SK-N-SH (cell line): Measurements from ENCODE around the gene RAC3. TPM values are rescaled to one million over a fixed set of nuclear protein-coding genes. Genes with fewer than 3 reads are reported as not detected.

ENCODE experiments used
- CTCF ChIA-PET: fragments of 300-600, 350-600 bp; formaldehyde crosslinking; extraction: SDS; loops from one replicate; lab custom pipeline; 2021; lab: Yijun Ruan, JAX
- POLR2A ChIA-PET: fragments of 350-600 bp; sonication (Branson Sonifier 250); formaldehyde crosslinking; extraction: SDS; loops from one replicate; lab custom pipeline; 2020; ENCODE audit warnings: antibody characterized with exemption, inconsistent platforms; lab: Yijun Ruan, JAX
- DNase-seq: peaks from one replicate; pipeline ENCODE4 v3.0.0; 2012
- H2AFZ ChIP-seq: fragments of 200-600 bp; sonication (generic); 2 replicates; pipeline ENCODE4 v1.8.1; 2016; ENCODE audit warnings: antibody characterized with exemption, mild to moderate bottlenecking, low read depth
- H3F3A ChIP-seq: fragments of 200-600 bp; sonication (generic); replicated peaks from 2 replicates; pipeline ENCODE3; 2016; ENCODE audit warnings: antibody characterized with exemption, mild to moderate bottlenecking; ENCODE audit not compliant: insufficient read depth
- H3K27ac ChIP-seq, 2 experiments: fragments of 200-500 bp in 1 of 2; fragments of 200-600 bp in 1 of 2; sonication (Bioruptor generic) in 1 of 2; sonication (generic), shearing (Covaris generic) in 1 of 2; 2 replicates each; pipeline versions ENCODE4 v1.5.1 to v1.6.1; 2014 to 2016; ENCODE audit warnings: low read depth in 2 of 2, inconsistent platforms in 1 of 2, low read length in 1 of 2, mild to moderate bottlenecking in 1 of 2, mixed read lengths in 1 of 2
- H3K27me3 ChIP-seq: fragments of 200-600 bp; sonication (generic), shearing (Covaris generic); 2 replicates; pipeline ENCODE4 v1.6.1; 2016; ENCODE audit warnings: mixed run types; ENCODE audit not compliant: insufficient read depth
- H3K36me3 ChIP-seq, 2 experiments: fragments of 200-500 bp in 1 of 2; fragments of 200-600 bp in 1 of 2; sonication (Bioruptor generic) in 1 of 2; sonication (generic) in 1 of 2; replicated peaks in 1 of 2; 2 replicates each; pipeline versions ENCODE3 to v1.5.1; 2014 to 2016; ENCODE audit warnings: low read length in 1 of 2, mild to moderate bottlenecking in 1 of 2; ENCODE audit not compliant: insufficient read depth in 2 of 2, control insufficient read depth in 1 of 2
- H3K4me1 ChIP-seq, 2 experiments: fragments of 200-500 bp in 1 of 2; fragments of 200-600 bp in 1 of 2; sonication (Bioruptor generic) in 1 of 2; sonication (generic), shearing (Covaris generic) in 1 of 2; 2 replicates each; pipeline versions ENCODE4 v1.5.1 to v1.6.1; 2014 to 2016; ENCODE audit warnings: low read depth in 1 of 2, low read length in 1 of 2, mixed run types in 1 of 2; ENCODE audit not compliant: insufficient read depth in 2 of 2, control insufficient read depth in 1 of 2
- H3K4me2 ChIP-seq: fragments of 200-600 bp; sonication (generic), shearing (Covaris generic); 2 replicates; pipeline ENCODE4 v1.6.1; 2017; ENCODE audit warnings: mixed run types
- H3K4me3 ChIP-seq, 2 experiments: fragments of 200-500 bp in 1 of 2; fragments of 200-600 bp in 1 of 2; sonication (Bioruptor generic) in 1 of 2; sonication (generic), shearing (Covaris generic) in 1 of 2; 2 replicates each; pipeline versions ENCODE4 v1.5.1 to v1.8.1; 2014 to 2016; ENCODE audit warnings: low read depth in 2 of 2, inconsistent platforms in 1 of 2, low read length in 1 of 2, mild to moderate bottlenecking in 1 of 2, mixed read lengths in 1 of 2, moderate library complexity in 1 of 2
- H3K79me2 ChIP-seq: fragments of 200-600 bp; sonication (generic); 2 replicates; pipeline ENCODE4 v1.8.1; 2017; ENCODE audit warnings: mild to moderate bottlenecking; ENCODE audit not compliant: insufficient read depth
- H3K9ac ChIP-seq: fragments of 200-600 bp; sonication (generic); 2 replicates; pipeline ENCODE4 v1.6.1; 2017; ENCODE audit warnings: mixed run types
- H3K9me2 ChIP-seq: fragments of 200-600 bp; sonication (generic); 2 replicates; pipeline ENCODE4 v1.6.1; 2017; ENCODE audit warnings: mixed run types
- H3K9me3 ChIP-seq: fragments of 200-600 bp; sonication (generic); 2 replicates; pipeline ENCODE4 v1.6.1; 2017; ENCODE audit warnings: mixed run types, mild to moderate bottlenecking, moderate library complexity
- H4K20me1 ChIP-seq: fragments of 200-600 bp; sonication (generic); 2 replicates; pipeline ENCODE4 v1.6.1; 2017; ENCODE audit warnings: mild to moderate bottlenecking, mixed run types; ENCODE audit not compliant: insufficient read depth
- CHD2 ChIP-seq: fragments of 150-350 bp; IDR thresholded peaks from 2 replicates; pipeline ENCODE4 v1.6.1; 2018; ENCODE audit warnings: low read length; ENCODE audit not compliant: partially characterized antibody
- ELF1 ChIP-seq: IDR thresholded peaks from 2 replicates; pipeline ENCODE4 v1.4.0; 2012
- EZH2phosphoT487 ChIP-seq: fragments of 200-600 bp; sonication (generic); IDR thresholded peaks from 2 replicates; pipeline ENCODE4 v1.6.1; 2017; ENCODE audit warnings: low read depth, mixed run types, mild to moderate bottlenecking, antibody characterized with exemption, moderate library complexity, borderline replicate concordance
- FOSL2 ChIP-seq: IDR thresholded peaks from 2 replicates; pipeline ENCODE4 v1.4.0; 2012; ENCODE audit warnings: low read depth, mild to moderate bottlenecking, moderate library complexity, borderline replicate concordance
- FOXJ3 ChIP-seq: sonication (generic); formaldehyde crosslinking; IDR thresholded peaks from 2 replicates; pipeline ENCODE4 v1.5.1; 2020; ENCODE audit warnings: mild to moderate bottlenecking, missing genetic modification reagents
- FOXM1 ChIP-seq: IDR thresholded peaks from 2 replicates; pipeline ENCODE4 v1.4.0; 2012; ENCODE audit warnings: low read depth, mild to moderate bottlenecking
- GABPA ChIP-seq: IDR thresholded peaks from 2 replicates; pipeline ENCODE4 v1.4.0; 2012; ENCODE audit warnings: low read depth, mild to moderate bottlenecking
- GATA2 ChIP-seq: sonication (generic); formaldehyde crosslinking; IDR thresholded peaks from 2 replicates; pipeline ENCODE4 v1.5.0; 2020; ENCODE audit warnings: mild to moderate bottlenecking, missing genetic modification reagents
- MXI1 ChIP-seq: IDR thresholded peaks from 2 replicates; pipeline ENCODE4 v1.6.1; 2012; ENCODE audit warnings: mild to moderate bottlenecking, low read depth, low read length, improper control_type of control experiment
- NRF1 ChIP-seq: IDR thresholded peaks from 2 replicates; pipeline ENCODE4 v1.6.1; 2012; ENCODE audit warnings: low read depth, mild to moderate bottlenecking, low read length
- POLR2AphosphoS5 ChIP-seq: IDR thresholded peaks from 2 replicates; pipeline ENCODE4 v1.6.1; 2012; ENCODE audit warnings: low read depth, low read length
- RCOR1 ChIP-seq: fragments of 150-350 bp; IDR thresholded peaks from 2 replicates; pipeline ENCODE4 v1.6.1; 2017; ENCODE audit warnings: antibody characterized with exemption, low read length
- RFX5 ChIP-seq: IDR thresholded peaks from 2 replicates; pipeline ENCODE4 v1.6.1; 2012; ENCODE audit warnings: mild to moderate bottlenecking, improper control_type of control experiment, low read length
- RXRA ChIP-seq: IDR thresholded peaks from 2 replicates; pipeline ENCODE4 v1.4.0; 2012; ENCODE audit warnings: low read depth, mild to moderate bottlenecking, borderline replicate concordance
- SMC3 ChIP-seq: IDR thresholded peaks from 2 replicates; pipeline ENCODE4 v1.6.1; 2012; ENCODE audit warnings: low read depth, low read length, improper control_type of control experiment
- TCF12 ChIP-seq: IDR thresholded peaks from 2 replicates; pipeline ENCODE4 v1.4.0; 2012
- TEAD4 ChIP-seq: IDR thresholded peaks from 2 replicates; pipeline ENCODE4 v1.4.0; 2012; ENCODE audit warnings: mild to moderate bottlenecking, borderline replicate concordance; ENCODE audit not compliant: insufficient read depth
- YY1 ChIP-seq: IDR thresholded peaks from 2 replicates; pipeline ENCODE4 v1.4.0; 2012; ENCODE audit warnings: low read depth, mild to moderate bottlenecking
- WGBS: methylation state at CpG from one replicate; pipeline ENCODE4 v1.1.6; 2017; ENCODE audit warnings: low lambda C conversion rate; 5-methylcytosine and 5-hydroxymethylcytosine counted together
- polyA plus RNA-seq, 3 experiments: library from polyadenylated mRNA; depleted of rRNA; stranded (reverse); fragments of >200 nt; gene quantifications; 2 replicates each; pipeline ENCODE4 v1.2.3, GENCODE V29; 2012
- TF ChIP-seq, protein P1 (sequence below): IDR thresholded peaks from 2 replicates; pipeline ENCODE4 v1.4.0; 2012; ENCODE audit warnings: low read depth, borderline replicate concordance
- TF ChIP-seq, protein P2 (sequence below): IDR thresholded peaks from 2 replicates; pipeline ENCODE4 v1.6.1; 2012; ENCODE audit warnings: mild to moderate bottlenecking, low read depth, low read length, moderate library complexity
- TF ChIP-seq, protein P3 (sequence below): IDR thresholded peaks from 2 replicates; pipeline ENCODE4 v1.4.0; 2012; ENCODE audit warnings: low read depth
- TF ChIP-seq, protein P4 (sequence below): fragments of 200-600 bp; sonication (generic); IDR thresholded peaks from 2 replicates; pipeline ENCODE4 v1.6.1; 2017; ENCODE audit warnings: antibody characterized with exemption, mild to moderate bottlenecking, moderate library complexity
- TF ChIP-seq, protein P5 (sequence below): fragments of 150-350 bp; IDR thresholded peaks from 2 replicates; pipeline ENCODE4 v1.6.1; 2016; ENCODE audit warnings: mild to moderate bottlenecking, low read depth, low read length
- TF ChIP-seq, protein P6 (sequence below): IDR thresholded peaks from 2 replicates; pipeline ENCODE4 v1.4.0; 2012; ENCODE audit warnings: low read depth, borderline replicate concordance

RAC3 gene
- polyA plus RNA-seq, 1 of the 3 experiments (the other 2 are of a cell fraction): 83.6 TPM

DNA sequence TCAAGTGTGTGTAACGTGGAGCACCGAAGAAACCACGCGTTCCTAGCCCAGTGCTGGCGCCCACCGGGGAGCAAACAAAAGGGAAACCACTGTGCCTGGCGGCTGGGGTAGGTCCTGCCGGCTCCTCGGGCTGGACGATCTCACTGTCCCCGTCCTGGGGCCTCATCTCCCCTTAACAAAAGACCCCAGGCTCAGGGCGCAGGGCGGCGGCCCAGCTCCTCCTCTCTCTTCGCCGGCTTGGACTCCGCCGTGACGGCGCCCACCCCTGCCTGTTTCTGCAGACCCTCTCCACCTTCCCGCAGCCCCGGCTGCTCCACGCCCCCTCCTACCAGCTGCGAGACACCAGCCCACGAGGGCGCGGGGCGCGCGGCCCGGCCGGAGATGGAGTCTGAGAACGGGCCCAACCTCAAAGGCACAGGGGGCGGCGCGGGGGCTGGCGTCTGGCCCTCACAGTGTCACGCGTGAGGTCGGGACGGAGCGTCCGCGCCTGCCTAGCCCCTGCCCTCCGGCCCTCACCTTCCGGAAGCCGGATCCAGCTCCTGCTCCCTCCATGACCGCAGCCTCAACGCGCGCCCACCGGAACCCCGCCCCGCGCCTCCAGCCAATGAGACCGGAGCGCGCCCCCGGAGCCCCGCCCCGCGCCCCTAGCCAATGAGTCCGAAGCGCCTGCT is 9.0 kb upstream of the RAC3 start, which contains the start of gene CENPX:
Gene CENPX (minus strand): TSS at position 569 of the 671 bp plus-strand sequence. CDS start 17 bp downstream, at position 552.
- peak within 1 kb of the TSS; percentile 88 to 92 for H3K4me3 ChIP-seq
- ChIA-PET CTCF (interaction anchor here (1.0 to 35.7 kb wide), 22 partner anchors 8 to 287 kb away, joined by 3 to 1216 read pairs (median 32); partner anchors contain the start of genes ARHGDIA, ASPSCR1, DCXR and FASN), POLR2A (interaction anchor here (0.6 to 4.2 kb wide), 11 partner anchors 9 to 94 kb away, joined by 3 to 41 read pairs (median 4); partner anchors contain the start of genes DCXR, FASN, MAFG and NOTUM)
- peak within 1 kb of the TSS; percentile 41 to 69 for H3K27ac ChIP-seq
- no peaks in the 10 kb centered on the region for H3K9me3 ChIP-seq
- peaks cover 36% of the 10 kb centered on the region for H3K79me2 ChIP-seq
- no peaks in the 10 kb centered on the region for H3K9me2 ChIP-seq
- peaks cover 32% of the 10 kb centered on the region for H3F3A ChIP-seq
- DNase-seq: no peak
- H3K27me3 ChIP-seq: no peaks in the 10 kb centered on the region
- peaks cover 17% of the 10 kb centered on the region for H4K20me1 ChIP-seq
- peak within 1 kb of the TSS; percentile 86 for H3K9ac ChIP-seq
- H2AFZ ChIP-seq: peak within 1 kb of the TSS; percentile 84
- peaks cover 18 to 36% of the 10 kb centered on the region in 2 experiments; a peak in 3 of 4 replicates for H3K4me1 ChIP-seq
- peaks cover 7 to 23% of the 10 kb centered on the region in 2 experiments for H3K36me3 ChIP-seq
- WGBS: 1% methylated on average over 40 of the region's 64 CpGs
- H3K4me2 ChIP-seq: peak within 1 kb of the TSS; percentile 99
- no peak; the same call in none of the 2 replicates for TF ChIP-seq FOXJ3 (CRISPR knock-in tag)
- TF ChIP-seq NRF1: no peak
- TF ChIP-seq, protein P1, sequence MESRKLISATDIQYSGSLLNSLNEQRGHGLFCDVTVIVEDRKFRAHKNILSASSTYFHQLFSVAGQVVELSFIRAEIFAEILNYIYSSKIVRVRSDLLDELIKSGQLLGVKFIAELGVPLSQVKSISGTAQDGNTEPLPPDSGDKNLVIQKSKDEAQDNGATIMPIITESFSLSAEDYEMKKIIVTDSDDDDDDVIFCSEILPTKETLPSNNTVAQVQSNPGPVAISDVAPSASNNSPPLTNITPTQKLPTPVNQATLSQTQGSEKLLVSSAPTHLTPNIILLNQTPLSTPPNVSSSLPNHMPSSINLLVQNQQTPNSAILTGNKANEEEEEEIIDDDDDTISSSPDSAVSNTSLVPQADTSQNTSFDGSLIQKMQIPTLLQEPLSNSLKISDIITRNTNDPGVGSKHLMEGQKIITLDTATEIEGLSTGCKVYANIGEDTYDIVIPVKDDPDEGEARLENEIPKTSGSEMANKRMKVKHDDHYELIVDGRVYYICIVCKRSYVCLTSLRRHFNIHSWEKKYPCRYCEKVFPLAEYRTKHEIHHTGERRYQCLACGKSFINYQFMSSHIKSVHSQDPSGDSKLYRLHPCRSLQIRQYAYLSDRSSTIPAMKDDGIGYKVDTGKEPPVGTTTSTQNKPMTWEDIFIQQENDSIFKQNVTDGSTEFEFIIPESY: no peak
- TF ChIP-seq, protein P2, sequence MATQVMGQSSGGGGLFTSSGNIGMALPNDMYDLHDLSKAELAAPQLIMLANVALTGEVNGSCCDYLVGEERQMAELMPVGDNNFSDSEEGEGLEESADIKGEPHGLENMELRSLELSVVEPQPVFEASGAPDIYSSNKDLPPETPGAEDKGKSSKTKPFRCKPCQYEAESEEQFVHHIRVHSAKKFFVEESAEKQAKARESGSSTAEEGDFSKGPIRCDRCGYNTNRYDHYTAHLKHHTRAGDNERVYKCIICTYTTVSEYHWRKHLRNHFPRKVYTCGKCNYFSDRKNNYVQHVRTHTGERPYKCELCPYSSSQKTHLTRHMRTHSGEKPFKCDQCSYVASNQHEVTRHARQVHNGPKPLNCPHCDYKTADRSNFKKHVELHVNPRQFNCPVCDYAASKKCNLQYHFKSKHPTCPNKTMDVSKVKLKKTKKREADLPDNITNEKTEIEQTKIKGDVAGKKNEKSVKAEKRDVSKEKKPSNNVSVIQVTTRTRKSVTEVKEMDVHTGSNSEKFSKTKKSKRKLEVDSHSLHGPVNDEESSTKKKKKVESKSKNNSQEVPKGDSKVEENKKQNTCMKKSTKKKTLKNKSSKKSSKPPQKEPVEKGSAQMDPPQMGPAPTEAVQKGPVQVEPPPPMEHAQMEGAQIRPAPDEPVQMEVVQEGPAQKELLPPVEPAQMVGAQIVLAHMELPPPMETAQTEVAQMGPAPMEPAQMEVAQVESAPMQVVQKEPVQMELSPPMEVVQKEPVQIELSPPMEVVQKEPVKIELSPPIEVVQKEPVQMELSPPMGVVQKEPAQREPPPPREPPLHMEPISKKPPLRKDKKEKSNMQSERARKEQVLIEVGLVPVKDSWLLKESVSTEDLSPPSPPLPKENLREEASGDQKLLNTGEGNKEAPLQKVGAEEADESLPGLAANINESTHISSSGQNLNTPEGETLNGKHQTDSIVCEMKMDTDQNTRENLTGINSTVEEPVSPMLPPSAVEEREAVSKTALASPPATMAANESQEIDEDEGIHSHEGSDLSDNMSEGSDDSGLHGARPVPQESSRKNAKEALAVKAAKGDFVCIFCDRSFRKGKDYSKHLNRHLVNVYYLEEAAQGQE: no peak
- TF ChIP-seq, protein P3, sequence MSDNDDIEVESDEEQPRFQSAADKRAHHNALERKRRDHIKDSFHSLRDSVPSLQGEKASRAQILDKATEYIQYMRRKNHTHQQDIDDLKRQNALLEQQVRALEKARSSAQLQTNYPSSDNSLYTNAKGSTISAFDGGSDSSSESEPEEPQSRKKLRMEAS: peak; percentile 50; the same call in 1 of the 2 replicates
- no peak for TF ChIP-seq ELF1
- peak; percentile 70 for TF ChIP-seq YY1
- TF ChIP-seq TEAD4: no peak
- TF ChIP-seq EZH2phosphoT487: no peak
- TF ChIP-seq, protein P4, sequence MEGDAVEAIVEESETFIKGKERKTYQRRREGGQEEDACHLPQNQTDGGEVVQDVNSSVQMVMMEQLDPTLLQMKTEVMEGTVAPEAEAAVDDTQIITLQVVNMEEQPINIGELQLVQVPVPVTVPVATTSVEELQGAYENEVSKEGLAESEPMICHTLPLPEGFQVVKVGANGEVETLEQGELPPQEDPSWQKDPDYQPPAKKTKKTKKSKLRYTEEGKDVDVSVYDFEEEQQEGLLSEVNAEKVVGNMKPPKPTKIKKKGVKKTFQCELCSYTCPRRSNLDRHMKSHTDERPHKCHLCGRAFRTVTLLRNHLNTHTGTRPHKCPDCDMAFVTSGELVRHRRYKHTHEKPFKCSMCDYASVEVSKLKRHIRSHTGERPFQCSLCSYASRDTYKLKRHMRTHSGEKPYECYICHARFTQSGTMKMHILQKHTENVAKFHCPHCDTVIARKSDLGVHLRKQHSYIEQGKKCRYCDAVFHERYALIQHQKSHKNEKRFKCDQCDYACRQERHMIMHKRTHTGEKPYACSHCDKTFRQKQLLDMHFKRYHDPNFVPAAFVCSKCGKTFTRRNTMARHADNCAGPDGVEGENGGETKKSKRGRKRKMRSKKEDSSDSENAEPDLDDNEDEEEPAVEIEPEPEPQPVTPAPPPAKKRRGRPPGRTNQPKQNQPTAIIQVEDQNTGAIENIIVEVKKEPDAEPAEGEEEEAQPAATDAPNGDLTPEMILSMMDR: no peak
- TF ChIP-seq, protein P5, sequence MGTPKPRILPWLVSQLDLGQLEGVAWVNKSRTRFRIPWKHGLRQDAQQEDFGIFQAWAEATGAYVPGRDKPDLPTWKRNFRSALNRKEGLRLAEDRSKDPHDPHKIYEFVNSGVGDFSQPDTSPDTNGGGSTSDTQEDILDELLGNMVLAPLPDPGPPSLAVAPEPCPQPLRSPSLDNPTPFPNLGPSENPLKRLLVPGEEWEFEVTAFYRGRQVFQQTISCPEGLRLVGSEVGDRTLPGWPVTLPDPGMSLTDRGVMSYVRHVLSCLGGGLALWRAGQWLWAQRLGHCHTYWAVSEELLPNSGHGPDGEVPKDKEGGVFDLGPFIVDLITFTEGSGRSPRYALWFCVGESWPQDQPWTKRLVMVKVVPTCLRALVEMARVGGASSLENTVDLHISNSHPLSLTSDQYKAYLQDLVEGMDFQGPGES: no peak
- no peak for TF ChIP-seq FOSL2
- TF ChIP-seq RCOR1: no peak
- no peak for TF ChIP-seq CHD2
- TF ChIP-seq TCF12: no peak
- peak; percentile 68 for TF ChIP-seq GABPA
- TF ChIP-seq GATA2 (CRISPR knock-in tag): no peak
- TF ChIP-seq, protein P6, sequence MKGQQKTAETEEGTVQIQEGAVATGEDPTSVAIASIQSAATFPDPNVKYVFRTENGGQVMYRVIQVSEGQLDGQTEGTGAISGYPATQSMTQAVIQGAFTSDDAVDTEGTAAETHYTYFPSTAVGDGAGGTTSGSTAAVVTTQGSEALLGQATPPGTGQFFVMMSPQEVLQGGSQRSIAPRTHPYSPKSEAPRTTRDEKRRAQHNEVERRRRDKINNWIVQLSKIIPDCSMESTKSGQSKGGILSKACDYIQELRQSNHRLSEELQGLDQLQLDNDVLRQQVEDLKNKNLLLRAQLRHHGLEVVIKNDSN: no peak
- TF ChIP-seq FOXM1: no peak
- TF ChIP-seq SMC3: no peak
- peak; percentile 73 for TF ChIP-seq MXI1
- TF ChIP-seq RFX5: no peak
- TF ChIP-seq POLR2AphosphoS5: peak; percentile 60
- no peak for TF ChIP-seq RXRA
